Measurements from ENCODE around the gene ABAT.
"Not testable (repeated sequence)": the region's sequence is repeated elsewhere in the genome, so short reads cannot be mapped to it uniquely, and the experiment has no call there.

Gene ABAT

GRCh38 chr16:8682551-8683259 is 8.3 kb downstream of the ABAT start:
- no peak for DNase-seq

GRCh38 chr16:8683640-8684039 is 9.2 kb downstream of the ABAT start:
- no peak for DNase-seq

- DNase-seq = no peak
Measured at GRCh38 chr16:8685617-8686016, 11.2 kb downstream of the ABAT start.

- no peak for DNase-seq
Measured at GRCh38 chr16:8686031-8686621, 11.7 kb downstream of the ABAT start.

- no peak for DNase-seq
Measured at GRCh38 chr16:8686879-8687278, 12.5 kb downstream of the ABAT start.

GRCh38 chr16:8689686-8690085 is 15.3 kb downstream of the ABAT start:
- DNase-seq = no peak

- no peak for DNase-seq
Measured at GRCh38 chr16:8691728-8692127, 17.3 kb downstream of the ABAT start.

- no peak for DNase-seq
Measured at GRCh38 chr16:8694795-8695728, 20.6 kb downstream of the ABAT start.

- DNase-seq = no peak
Measured at GRCh38 chr16:8696880-8697279, 22.5 kb downstream of the ABAT start.

GRCh38 chr16:8697965-8698364 is 23.5 kb downstream of the ABAT start:
- no peak for DNase-seq

GRCh38 chr16:8703693-8704092 is 29.3 kb downstream of the ABAT start:
- DNase-seq = no peak

GRCh38 chr16:8704098-8704497 is 29.7 kb downstream of the ABAT start:
- DNase-seq = no peak

- DNase-seq = not testable (repeated sequence)
Measured at GRCh38 chr16:8705100-8705822, 30.8 kb downstream of the ABAT start.

- no peak for DNase-seq
Measured at GRCh38 chr16:8708536-8708935, 34.1 kb downstream of the ABAT start.

GRCh38 chr16:8712589-8713361 is 38.4 kb downstream of the ABAT start:
- DNase-seq = no peak

GRCh38 chr16:8713635-8714172 is 39.3 kb downstream of the ABAT start:
- DNase-seq = no peak

- DNase-seq = no peak
Measured at GRCh38 chr16:8714174-8714573, 39.8 kb downstream of the ABAT start.

- no peak for DNase-seq
Measured at GRCh38 chr16:8714807-8715206, 40.4 kb downstream of the ABAT start.

- DNase-seq = no peak
Measured at GRCh38 chr16:8716052-8716451, 41.6 kb downstream of the ABAT start.

GRCh38 chr16:8716592-8716991 is 42.2 kb downstream of the ABAT start:
- DNase-seq = no peak

- no peak for DNase-seq
Measured at GRCh38 chr16:8717469-8717868, 43.1 kb downstream of the ABAT start.

GRCh38 chr16:8717892-8718415 is 43.5 kb downstream of the ABAT start:
- DNase-seq = no peak

All from activated naive CD4-positive, alpha-beta T cell treated with anti-CD3 and anti-CD28 coated beads, Interleukin-2, amount 50 U/mL, for 16 hours (primary cell).